IMR-90 (cell line): ENCODE measurements around the gene COL6A5.

Experiments used
- MAFK ChIP-seq: IDR thresholded peaks from 2 replicates; pipeline ENCODE4 v1.6.1; 2012; ENCODE audit warnings: low read depth, low read length, improper control_type of control experiment
- MAZ ChIP-seq: IDR thresholded peaks from 2 replicates; pipeline ENCODE4 v1.6.1; 2012; ENCODE audit warnings: low read depth, mild to moderate bottlenecking, low read length, improper control_type of control experiment, moderate library complexity, borderline replicate concordance
- MXI1 ChIP-seq: IDR thresholded peaks from 2 replicates; pipeline ENCODE4 v1.6.1; 2012; ENCODE audit warnings: low read depth, mild to moderate bottlenecking, low read length, moderate library complexity, borderline replicate concordance
- POLR2A ChIP-seq: IDR thresholded peaks from 2 replicates; pipeline ENCODE4 v1.6.1; 2012; ENCODE audit warnings: mild to moderate bottlenecking, low read depth, low read length
- RAD21 ChIP-seq: IDR thresholded peaks from 2 replicates; pipeline ENCODE4 v1.6.1; 2012; ENCODE audit warnings: low read length, improper control_type of control experiment
- SMC3 ChIP-seq: fragments of 150-350 bp; IDR thresholded peaks from 2 replicates; pipeline ENCODE4 v1.6.1; 2016; ENCODE audit warnings: low read depth, mild to moderate bottlenecking, antibody characterized with exemption, low read length, moderate library complexity
- TF ChIP-seq, protein P1 (sequence below): conservative IDR thresholded peaks from 2 replicates; pipeline ENCODE4 v1.5.1; 2012; ENCODE audit warnings: mild to moderate bottlenecking, low read depth, low read length, improper control_type of control experiment
- TF ChIP-seq, protein P2 (sequence below): fragments of 150-350 bp; IDR thresholded peaks from 2 replicates; pipeline ENCODE4 v1.6.1; 2016; ENCODE audit warnings: low read depth, mild to moderate bottlenecking, low read length, moderate library complexity, borderline replicate concordance
- TF ChIP-seq, protein P3 (sequence below): fragments of 150-350 bp; IDR thresholded peaks from 2 replicates; pipeline ENCODE4 v1.6.1; 2017; ENCODE audit warnings: mild to moderate bottlenecking, antibody characterized with exemption, low read length, low read depth

DNA sequence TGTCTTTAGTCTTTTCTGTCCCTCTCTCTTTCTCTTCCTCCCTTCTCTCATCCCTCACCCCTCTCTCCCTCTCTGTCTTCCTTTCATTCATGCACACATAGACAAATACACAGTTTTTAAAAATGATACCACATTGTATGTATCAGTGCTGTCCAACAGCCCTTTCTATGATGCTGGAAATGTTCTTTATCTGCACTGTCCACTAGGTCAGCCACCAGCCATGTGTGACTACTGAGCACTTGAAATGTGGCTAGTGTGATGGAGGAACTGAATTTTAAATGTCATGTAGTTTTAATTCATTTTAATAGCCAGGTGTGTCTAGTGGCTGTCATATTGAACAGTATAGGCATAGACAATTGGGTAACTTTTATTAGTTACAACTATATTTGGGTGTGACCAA, 34.9 kb downstream of the COL6A5 start:
- TF ChIP-seq, protein P1, sequence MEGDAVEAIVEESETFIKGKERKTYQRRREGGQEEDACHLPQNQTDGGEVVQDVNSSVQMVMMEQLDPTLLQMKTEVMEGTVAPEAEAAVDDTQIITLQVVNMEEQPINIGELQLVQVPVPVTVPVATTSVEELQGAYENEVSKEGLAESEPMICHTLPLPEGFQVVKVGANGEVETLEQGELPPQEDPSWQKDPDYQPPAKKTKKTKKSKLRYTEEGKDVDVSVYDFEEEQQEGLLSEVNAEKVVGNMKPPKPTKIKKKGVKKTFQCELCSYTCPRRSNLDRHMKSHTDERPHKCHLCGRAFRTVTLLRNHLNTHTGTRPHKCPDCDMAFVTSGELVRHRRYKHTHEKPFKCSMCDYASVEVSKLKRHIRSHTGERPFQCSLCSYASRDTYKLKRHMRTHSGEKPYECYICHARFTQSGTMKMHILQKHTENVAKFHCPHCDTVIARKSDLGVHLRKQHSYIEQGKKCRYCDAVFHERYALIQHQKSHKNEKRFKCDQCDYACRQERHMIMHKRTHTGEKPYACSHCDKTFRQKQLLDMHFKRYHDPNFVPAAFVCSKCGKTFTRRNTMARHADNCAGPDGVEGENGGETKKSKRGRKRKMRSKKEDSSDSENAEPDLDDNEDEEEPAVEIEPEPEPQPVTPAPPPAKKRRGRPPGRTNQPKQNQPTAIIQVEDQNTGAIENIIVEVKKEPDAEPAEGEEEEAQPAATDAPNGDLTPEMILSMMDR = no peak
- TF ChIP-seq POLR2A (no peak), SMC3 (no peak), MAZ (no peak), MXI1 (no peak), RAD21 (no peak), MAFK (no peak)
- TF ChIP-seq, protein P2, sequence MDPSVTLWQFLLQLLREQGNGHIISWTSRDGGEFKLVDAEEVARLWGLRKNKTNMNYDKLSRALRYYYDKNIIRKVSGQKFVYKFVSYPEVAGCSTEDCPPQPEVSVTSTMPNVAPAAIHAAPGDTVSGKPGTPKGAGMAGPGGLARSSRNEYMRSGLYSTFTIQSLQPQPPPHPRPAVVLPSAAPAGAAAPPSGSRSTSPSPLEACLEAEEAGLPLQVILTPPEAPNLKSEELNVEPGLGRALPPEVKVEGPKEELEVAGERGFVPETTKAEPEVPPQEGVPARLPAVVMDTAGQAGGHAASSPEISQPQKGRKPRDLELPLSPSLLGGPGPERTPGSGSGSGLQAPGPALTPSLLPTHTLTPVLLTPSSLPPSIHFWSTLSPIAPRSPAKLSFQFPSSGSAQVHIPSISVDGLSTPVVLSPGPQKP = no peak
- TF ChIP-seq, protein P3, sequence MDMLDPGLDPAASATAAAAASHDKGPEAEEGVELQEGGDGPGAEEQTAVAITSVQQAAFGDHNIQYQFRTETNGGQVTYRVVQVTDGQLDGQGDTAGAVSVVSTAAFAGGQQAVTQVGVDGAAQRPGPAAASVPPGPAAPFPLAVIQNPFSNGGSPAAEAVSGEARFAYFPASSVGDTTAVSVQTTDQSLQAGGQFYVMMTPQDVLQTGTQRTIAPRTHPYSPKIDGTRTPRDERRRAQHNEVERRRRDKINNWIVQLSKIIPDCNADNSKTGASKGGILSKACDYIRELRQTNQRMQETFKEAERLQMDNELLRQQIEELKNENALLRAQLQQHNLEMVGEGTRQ = no peak
